Activated CD8-positive, alpha-beta T cell treated with anti-CD3 and anti-CD28 coated beads for 36 hours (primary cell): ENCODE results near the gene CMTM6. TPM values are rescaled to one million over a fixed set of nuclear protein-coding genes. Genes with fewer than 3 reads are reported as not detected.

ENCODE experiments used
- ATAC-seq: fragments of 200-7000 bp; cut with Tn5 transposase; one replicate; pipeline ENCODE4 v1.10.0; 2021; ENCODE audit warnings: mild to moderate bottlenecking, moderate library complexity
- CTCF ChIA-PET: fragments of 350-600 bp; sonication (Branson Sonifier 250); formaldehyde crosslinking; loops from one replicate; lab custom pipeline; 2021; ENCODE audit warnings: antibody characterized with exemption; lab: Charles Lee
- POLR2A ChIA-PET: fragments of 350-600 bp; sonication (Branson Sonifier 250); formaldehyde crosslinking; loops from one replicate; lab custom pipeline; 2021; ENCODE audit warnings: antibody characterized with exemption; lab: Charles Lee
- DNase-seq: peaks from one replicate; pipeline ENCODE4 v3.0.0-alpha.2; 2020
- H3K27ac Mint-ChIP-seq: one replicate; pipeline ENCODE4 v1.8.0; 2021; ENCODE audit warnings: mild to moderate bottlenecking, mixed read lengths
- H3K27me3 Mint-ChIP-seq: one replicate; pipeline ENCODE4 v1.8.0; 2021; ENCODE audit warnings: mixed read lengths
- H3K36me3 Mint-ChIP-seq: one replicate; pipeline ENCODE4 v1.8.0; 2021; ENCODE audit warnings: low read depth, mixed read lengths
- H3K4me1 Mint-ChIP-seq: one replicate; pipeline ENCODE4 v1.8.0; 2021; ENCODE audit warnings: low read depth, mixed read lengths
- H3K4me3 Mint-ChIP-seq: one replicate; pipeline ENCODE4 v1.8.0; 2021; ENCODE audit warnings: mild to moderate bottlenecking, moderate library complexity, mixed read lengths
- H3K9me3 Mint-ChIP-seq: one replicate; pipeline ENCODE4 v1.8.0; 2021; ENCODE audit warnings: mixed read lengths
- intact Hi-C: fragments of 100-400 bp; cut with micrococcal nuclease; formaldehyde crosslinking; loops from one replicate; pipeline ENCODE4 v1.10.0; 2022
- total RNA-seq, 2 experiments: library from RNA; stranded (reverse); gene quantifications; one replicate each; pipeline ENCODE4 v1.2.3, GENCODE V29; 2021
- TF ChIP-seq, protein P1 (sequence below): fragments of 200-600 bp; IDR thresholded peaks from one replicate; pipeline ENCODE4 v1.8.0; 2022; ENCODE audit warnings: antibody characterized with exemption, mild to moderate bottlenecking

The CMTM6 gene
- total RNA-seq, 2 experiments from 2014 or later: 49.8 to 50.1 TPM

DNA sequence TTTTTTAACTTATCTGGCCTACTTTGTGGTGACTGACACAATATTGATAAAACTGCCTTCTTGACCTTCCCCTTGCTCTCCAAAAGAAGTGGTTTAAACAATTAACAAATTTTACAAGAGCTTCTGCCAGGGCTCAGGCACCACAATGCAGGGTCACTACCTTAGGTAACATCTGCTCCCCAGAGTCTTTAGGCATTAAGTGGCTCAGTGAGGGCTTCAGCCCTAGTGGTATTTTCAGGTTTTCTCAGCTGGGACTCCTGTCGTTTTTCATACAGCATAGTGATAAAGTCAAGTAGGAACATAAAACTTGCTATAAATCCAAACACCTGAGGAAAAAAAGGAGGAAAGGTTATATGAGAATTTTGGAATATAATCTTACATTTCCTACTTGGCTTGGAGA is 18.9 kb downstream of the CMTM6 start:
- Mint-ChIP-seq H3K36me3 (peaks cover 56% of the 10 kb centered on the region), H3K4me3 (no peak overlapping the region), H3K4me1 (peaks cover 22% of the 10 kb centered on the region), H3K9me3 (no peaks in the 10 kb centered on the region), H3K27ac (no peak overlapping the region), H3K27me3 (no peaks in the 10 kb centered on the region)
- ATAC-seq (no peak), DNase-seq (no peak)
- ChIA-PET CTCF (interaction anchor here (0.6 to 4.0 kb wide), 4 partner anchors 10 to 547 kb away, joined by 3 to 28 read pairs (median 4); no protein-coding TSS in a partner anchor), POLR2A (interaction anchor here (1.2 kb wide), 1 partner anchor 10 kb away, joined by 3 read pairs; no protein-coding TSS in a partner anchor)
- TF ChIP-seq, protein P1, sequence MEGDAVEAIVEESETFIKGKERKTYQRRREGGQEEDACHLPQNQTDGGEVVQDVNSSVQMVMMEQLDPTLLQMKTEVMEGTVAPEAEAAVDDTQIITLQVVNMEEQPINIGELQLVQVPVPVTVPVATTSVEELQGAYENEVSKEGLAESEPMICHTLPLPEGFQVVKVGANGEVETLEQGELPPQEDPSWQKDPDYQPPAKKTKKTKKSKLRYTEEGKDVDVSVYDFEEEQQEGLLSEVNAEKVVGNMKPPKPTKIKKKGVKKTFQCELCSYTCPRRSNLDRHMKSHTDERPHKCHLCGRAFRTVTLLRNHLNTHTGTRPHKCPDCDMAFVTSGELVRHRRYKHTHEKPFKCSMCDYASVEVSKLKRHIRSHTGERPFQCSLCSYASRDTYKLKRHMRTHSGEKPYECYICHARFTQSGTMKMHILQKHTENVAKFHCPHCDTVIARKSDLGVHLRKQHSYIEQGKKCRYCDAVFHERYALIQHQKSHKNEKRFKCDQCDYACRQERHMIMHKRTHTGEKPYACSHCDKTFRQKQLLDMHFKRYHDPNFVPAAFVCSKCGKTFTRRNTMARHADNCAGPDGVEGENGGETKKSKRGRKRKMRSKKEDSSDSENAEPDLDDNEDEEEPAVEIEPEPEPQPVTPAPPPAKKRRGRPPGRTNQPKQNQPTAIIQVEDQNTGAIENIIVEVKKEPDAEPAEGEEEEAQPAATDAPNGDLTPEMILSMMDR: no peak
- intact Hi-C loops: no loop called here

DNA sequence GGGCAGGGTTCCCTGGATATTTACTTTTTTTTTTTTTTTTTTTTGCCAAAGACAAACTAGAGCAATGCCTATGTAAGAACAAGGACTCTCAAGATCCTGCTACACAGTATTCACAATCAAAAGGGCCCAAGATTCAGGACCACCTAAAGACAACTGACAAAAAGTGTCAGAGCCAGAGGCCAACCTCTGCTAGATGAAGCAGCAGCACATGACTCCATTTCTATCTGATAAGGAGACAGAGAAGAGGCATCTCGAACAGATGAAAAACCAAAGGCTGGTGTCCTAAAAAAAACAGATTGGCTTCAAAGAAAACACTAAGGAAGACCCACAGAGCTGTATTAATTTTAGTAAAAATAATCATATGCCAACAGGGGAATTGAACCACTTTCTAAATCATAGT is 20.0 kb downstream of the CMTM6 start:
- ChIA-PET POLR2A (interaction anchor here (0.5 kb wide), 1 partner anchor 11 kb away, joined by 3 read pairs; no protein-coding TSS in a partner anchor), CTCF (interaction anchor here (0.7 to 4.0 kb wide), 4 partner anchors 9 to 108 kb away, joined by 3 to 28 read pairs (median 3); no protein-coding TSS in a partner anchor)
- intact Hi-C loops: no loop called here
- DNase-seq (no peak), ATAC-seq (no peak)
- peaks cover 20% of the 10 kb centered on the region for H3K4me1 Mint-ChIP-seq
- H3K9me3 Mint-ChIP-seq: no peaks in the 10 kb centered on the region
- TF ChIP-seq, protein P1: no peak
- no peaks in the 10 kb centered on the region for H3K27me3 Mint-ChIP-seq
- H3K27ac Mint-ChIP-seq: no peak overlapping the region
- H3K4me3 Mint-ChIP-seq: no peak overlapping the region
- H3K36me3 Mint-ChIP-seq: peaks cover 54% of the 10 kb centered on the region

DNA sequence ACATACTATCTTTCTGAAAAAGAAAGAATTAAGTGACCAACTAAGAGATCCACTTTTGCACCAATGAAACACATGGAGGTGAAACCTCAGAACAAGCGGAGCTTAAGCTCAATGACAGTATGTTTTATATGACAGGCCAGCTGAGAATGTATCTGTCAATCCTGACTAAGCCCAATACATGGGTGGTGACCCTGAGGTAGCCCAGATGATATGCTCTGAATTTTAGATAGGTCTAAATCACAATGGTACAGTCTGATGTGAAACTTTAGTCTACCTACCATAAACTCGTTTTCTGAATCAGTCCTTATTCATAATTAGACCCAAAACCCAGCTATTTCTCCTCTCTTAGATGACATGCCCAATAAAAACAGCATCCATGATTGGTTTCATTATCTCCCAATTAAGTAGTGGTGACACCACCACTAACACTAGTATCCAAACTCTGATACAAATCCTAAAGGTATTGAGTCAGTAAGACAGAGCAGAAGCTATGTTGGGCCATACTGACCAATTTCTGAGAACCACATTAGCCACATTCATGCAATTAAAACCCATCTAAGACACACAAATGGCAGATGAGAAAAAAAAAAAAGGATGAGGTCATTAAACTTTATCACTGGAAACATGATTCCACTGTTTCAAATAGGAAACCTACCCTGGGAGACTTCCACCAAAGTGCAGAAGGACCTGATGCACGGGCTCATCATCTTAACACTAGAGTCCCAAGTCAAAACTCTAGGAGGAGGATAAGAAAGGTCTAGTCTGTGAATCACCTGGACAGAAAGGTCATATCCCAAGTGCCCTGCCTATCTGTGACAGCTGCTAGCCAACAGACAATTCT is 20.6 kb downstream of the CMTM6 start:
- DNase-seq (no peak), ATAC-seq (peak; percentile 56)
- POLR2A ChIA-PET: interaction anchor here (0.5 to 0.8 kb wide), 2 partner anchors 11 to 69 kb away, joined by 3 read pairs; no protein-coding TSS in a partner anchor
- Mint-ChIP-seq H3K36me3 (peaks cover 57% of the 10 kb centered on the region), H3K4me3 (no peak overlapping the region), H3K27me3 (no peaks in the 10 kb centered on the region), H3K27ac (no peak overlapping the region), H3K9me3 (no peaks in the 10 kb centered on the region), H3K4me1 (peaks cover 22% of the 10 kb centered on the region)
- intact Hi-C loops: no loop called here
- CTCF ChIA-PET: interaction anchor here (1.0 to 4.0 kb wide), 4 partner anchors 10 to 194 kb away, joined by 3 to 28 read pairs (median 8); no protein-coding TSS in a partner anchor
- TF ChIP-seq, protein P1: no peak

DNA sequence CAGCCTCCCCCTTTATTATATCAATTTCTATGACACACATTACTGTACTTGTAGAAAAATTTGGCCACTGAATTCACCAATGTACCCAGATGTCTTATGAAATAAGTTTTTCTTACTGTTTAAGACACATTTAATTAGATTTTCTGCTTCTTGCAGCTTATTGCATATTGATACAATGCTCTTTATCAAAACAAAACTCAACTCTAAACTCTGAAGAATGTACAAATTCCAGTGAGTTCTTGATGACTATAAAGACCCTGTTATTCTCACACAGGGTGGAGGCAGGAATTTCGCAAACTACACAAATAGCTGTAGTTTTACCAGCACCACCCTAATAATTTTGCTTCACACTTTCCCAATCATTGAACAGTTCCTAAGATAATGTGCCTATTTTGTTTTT is 22.0 kb downstream of the CMTM6 start:
- Mint-ChIP-seq H3K27ac (no peak overlapping the region), H3K4me3 (no peak overlapping the region), H3K4me1 (peaks cover 25% of the 10 kb centered on the region), H3K27me3 (no peaks in the 10 kb centered on the region), H3K36me3 (peaks cover 53% of the 10 kb centered on the region), H3K9me3 (no peaks in the 10 kb centered on the region)
- ChIA-PET CTCF (interaction anchor here (0.9 to 3.0 kb wide), 5 partner anchors 10 to 109 kb away, joined by 3 to 14 read pairs (median 4); no protein-coding TSS in a partner anchor), POLR2A (no interaction called here)
- TF ChIP-seq, protein P1: no peak
- ATAC-seq (no peak), DNase-seq (no peak)
- intact Hi-C loops: no loop called here
